ENCODE measurements around the gene SIN3B. TPM values are rescaled to one million over a fixed set of nuclear protein-coding genes. Genes with fewer than 3 reads are reported as not detected.

The SIN3B gene
- total RNA-seq, 1 donor from 2014 or later: 84.8 TPM

DNA sequence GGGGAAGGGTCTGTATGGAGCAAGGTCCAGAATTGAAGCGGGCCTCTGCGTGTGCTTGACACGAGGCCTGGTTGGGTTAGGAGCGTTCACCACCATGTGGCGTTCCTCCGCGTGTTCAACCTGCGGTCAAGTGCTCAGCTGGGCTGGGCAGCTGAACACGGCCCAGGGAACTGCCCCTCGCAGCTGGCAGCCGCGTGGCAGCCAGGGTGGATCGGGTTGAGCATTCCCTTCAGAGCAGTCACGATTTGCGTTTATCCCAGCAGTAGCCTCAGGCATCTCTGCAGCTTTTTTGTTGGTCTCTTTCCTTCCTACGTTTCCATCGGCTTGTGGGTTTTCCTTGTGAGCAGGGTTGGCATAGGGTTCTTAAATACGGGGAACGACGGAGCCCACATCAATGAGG, 30.9 kb downstream of the SIN3B start:
- Mint-ChIP-seq H3K27ac (ENCODE audit: unreplicated experiment) (peak overlapping the region; percentile 42), H3K4me1 (ENCODE audit: unreplicated experiment) (peaks cover 2% of the 10 kb centered on the region), H3K9me3 (ENCODE audit: unreplicated experiment) (no peaks in the 10 kb centered on the region), H3K4me3 (ENCODE audit: unreplicated experiment) (no peak overlapping the region), H3K36me3 (ENCODE audit: low read depth, unreplicated experiment) (peaks cover 33% of the 10 kb centered on the region), H3K27me3 (ENCODE audit: unreplicated experiment) (peaks cover 6% of the 10 kb centered on the region)
- no peak for DNase-seq (ENCODE audit: low spot score)
- TF ChIP-seq CTCF (IDR thresholded peaks at IDR 0.05; ENCODE audit: unreplicated experiment): no peak

- Mint-ChIP-seq H3K36me3 (ENCODE audit: low read depth, unreplicated experiment) (peaks cover 36% of the 10 kb centered on the region), H3K27ac (ENCODE audit: unreplicated experiment) (no peak overlapping the region), H3K4me3 (ENCODE audit: unreplicated experiment) (peak overlapping the region; percentile 31), H3K9me3 (ENCODE audit: unreplicated experiment) (no peaks in the 10 kb centered on the region), H3K4me1 (ENCODE audit: unreplicated experiment) (peaks cover 2% of the 10 kb centered on the region), H3K27me3 (ENCODE audit: unreplicated experiment) (peaks cover 6% of the 10 kb centered on the region)
- TF ChIP-seq CTCF (IDR thresholded peaks at IDR 0.05; ENCODE audit: unreplicated experiment): no peak
- no peak for DNase-seq (ENCODE audit: low spot score)
Measured at GRCh38 chr19:16861011-16861410, 31.8 kb downstream of the SIN3B start.

GRCh38 chr19:16861834-16862233, 32.6 kb downstream of the SIN3B start:
- H3K4me1 Mint-ChIP-seq (ENCODE audit: unreplicated experiment): peaks cover 2% of the 10 kb centered on the region
- TF ChIP-seq CTCF (IDR thresholded peaks at IDR 0.05; ENCODE audit: unreplicated experiment): no peak

GRCh38 chr19:16862826-16863415, 33.7 kb downstream of the SIN3B start:
- Mint-ChIP-seq H3K27me3 (ENCODE audit: unreplicated experiment) (peaks cover 6% of the 10 kb centered on the region), H3K9me3 (ENCODE audit: unreplicated experiment) (no peaks in the 10 kb centered on the region), H3K36me3 (ENCODE audit: low read depth, unreplicated experiment) (peaks cover 37% of the 10 kb centered on the region), H3K4me1 (ENCODE audit: unreplicated experiment) (peaks cover 2% of the 10 kb centered on the region), H3K4me3 (ENCODE audit: unreplicated experiment) (no peak overlapping the region), H3K27ac (ENCODE audit: unreplicated experiment) (no peak overlapping the region)
- DNase-seq (ENCODE audit: low spot score): no peak
- no peak for TF ChIP-seq CTCF (IDR thresholded peaks at IDR 0.05; ENCODE audit: unreplicated experiment)

More at GRCh38 chr19:16861834-16862233, 32.6 kb downstream of the SIN3B start:
- peaks cover 6% of the 10 kb centered on the region for H3K27me3 Mint-ChIP-seq (ENCODE audit: unreplicated experiment)
- H3K4me3 Mint-ChIP-seq (ENCODE audit: unreplicated experiment): no peak overlapping the region
- no peak overlapping the region for H3K27ac Mint-ChIP-seq (ENCODE audit: unreplicated experiment)
- peaks cover 37% of the 10 kb centered on the region for H3K36me3 Mint-ChIP-seq (ENCODE audit: low read depth, unreplicated experiment)
- H3K9me3 Mint-ChIP-seq (ENCODE audit: unreplicated experiment): no peaks in the 10 kb centered on the region
- no peak for DNase-seq (ENCODE audit: low spot score)

DNA sequence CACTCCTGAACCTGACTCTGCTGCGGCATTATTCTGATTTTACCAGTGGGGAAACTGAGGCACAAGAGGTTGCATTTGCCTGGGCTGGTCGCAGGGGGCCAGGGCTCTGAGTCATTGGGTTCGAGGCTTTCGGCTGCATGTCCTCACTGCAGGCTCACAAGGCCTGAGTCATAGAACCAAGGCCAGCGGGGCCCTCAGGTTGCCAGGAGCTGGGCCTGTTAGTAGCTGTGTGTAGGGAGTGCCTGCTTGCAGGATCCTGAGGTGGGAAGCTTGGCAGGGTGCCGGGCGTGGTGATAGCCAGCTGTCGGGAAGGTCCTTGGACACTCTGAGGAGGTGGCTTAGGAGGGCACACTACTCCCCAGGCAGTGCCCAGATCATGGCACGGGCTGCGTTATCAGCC, 38.0 kb downstream of the SIN3B start:
- Mint-ChIP-seq H3K36me3 (ENCODE audit: low read depth, unreplicated experiment) (peaks cover 36% of the 10 kb centered on the region), H3K4me1 (ENCODE audit: unreplicated experiment) (peaks cover 9% of the 10 kb centered on the region), H3K9me3 (ENCODE audit: unreplicated experiment) (no peaks in the 10 kb centered on the region), H3K27ac (ENCODE audit: unreplicated experiment) (no peak overlapping the region), H3K4me3 (ENCODE audit: unreplicated experiment) (no peak overlapping the region), H3K27me3 (ENCODE audit: unreplicated experiment) (peaks cover 4% of the 10 kb centered on the region)
- no peak for TF ChIP-seq CTCF (IDR thresholded peaks at IDR 0.05; ENCODE audit: unreplicated experiment)
- no peak for DNase-seq (ENCODE audit: low spot score)

All from endothelial cell (in vitro differentiated cells).